Measurements from ENCODE around the gene SLC26A6.

The SLC26A6 gene

DNA sequence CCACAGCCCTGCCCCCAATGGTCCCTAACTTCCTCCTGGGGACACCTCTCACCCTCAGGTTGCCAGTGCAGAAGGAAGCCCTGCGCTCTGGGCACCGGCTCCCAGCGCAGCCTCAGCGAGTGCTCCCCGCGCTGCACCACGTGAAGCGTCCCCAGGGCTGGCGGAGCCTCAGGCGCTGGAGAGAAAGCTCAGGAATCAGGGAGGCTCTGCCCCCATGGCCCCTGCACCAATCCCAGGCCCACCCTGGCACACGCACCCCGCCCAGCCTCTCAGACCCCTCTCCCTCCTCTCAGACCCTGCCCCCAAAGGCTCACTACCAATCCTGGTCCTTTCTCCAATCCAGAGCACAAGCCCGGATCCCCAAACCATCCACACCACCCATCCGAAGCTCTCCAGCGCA lies 47.0 kb downstream of the SLC26A6 start:
- TF ChIP-seq REST (IDR thresholded peaks at IDR 0.05; ENCODE audit: insufficient replicate concordance, low read depth) (no peak), SPI1 (IDR thresholded peaks at IDR 0.05; ENCODE audit: borderline replicate concordance, low read depth) (no peak), POLR2AphosphoS5 (IDR thresholded peaks at IDR 0.05; ENCODE audit: low read depth) (no peak), GABPA (IDR thresholded peaks at IDR 0.05; ENCODE audit: low read depth) (no peak)
- TF ChIP-seq, protein P1, sequence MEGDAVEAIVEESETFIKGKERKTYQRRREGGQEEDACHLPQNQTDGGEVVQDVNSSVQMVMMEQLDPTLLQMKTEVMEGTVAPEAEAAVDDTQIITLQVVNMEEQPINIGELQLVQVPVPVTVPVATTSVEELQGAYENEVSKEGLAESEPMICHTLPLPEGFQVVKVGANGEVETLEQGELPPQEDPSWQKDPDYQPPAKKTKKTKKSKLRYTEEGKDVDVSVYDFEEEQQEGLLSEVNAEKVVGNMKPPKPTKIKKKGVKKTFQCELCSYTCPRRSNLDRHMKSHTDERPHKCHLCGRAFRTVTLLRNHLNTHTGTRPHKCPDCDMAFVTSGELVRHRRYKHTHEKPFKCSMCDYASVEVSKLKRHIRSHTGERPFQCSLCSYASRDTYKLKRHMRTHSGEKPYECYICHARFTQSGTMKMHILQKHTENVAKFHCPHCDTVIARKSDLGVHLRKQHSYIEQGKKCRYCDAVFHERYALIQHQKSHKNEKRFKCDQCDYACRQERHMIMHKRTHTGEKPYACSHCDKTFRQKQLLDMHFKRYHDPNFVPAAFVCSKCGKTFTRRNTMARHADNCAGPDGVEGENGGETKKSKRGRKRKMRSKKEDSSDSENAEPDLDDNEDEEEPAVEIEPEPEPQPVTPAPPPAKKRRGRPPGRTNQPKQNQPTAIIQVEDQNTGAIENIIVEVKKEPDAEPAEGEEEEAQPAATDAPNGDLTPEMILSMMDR (IDR thresholded peaks at IDR 0.05; ENCODE audit: insufficient read depth, low read length) = no peak
- H3K4me3 ChIP-seq (replicated peaks; ENCODE audit: insufficient read depth, low read length) = no peak overlapping the region
- no peak for DNase-seq (ENCODE audit: low read depth in 1 of 2, low spot score in 1 of 2)
- no peak overlapping the region for H3K27ac ChIP-seq (replicated peaks)
- peaks cover 9% of the 10 kb centered on the region for H3K27me3 ChIP-seq (ENCODE audit: insufficient read depth, poor library complexity, severe bottlenecking)

DNA sequence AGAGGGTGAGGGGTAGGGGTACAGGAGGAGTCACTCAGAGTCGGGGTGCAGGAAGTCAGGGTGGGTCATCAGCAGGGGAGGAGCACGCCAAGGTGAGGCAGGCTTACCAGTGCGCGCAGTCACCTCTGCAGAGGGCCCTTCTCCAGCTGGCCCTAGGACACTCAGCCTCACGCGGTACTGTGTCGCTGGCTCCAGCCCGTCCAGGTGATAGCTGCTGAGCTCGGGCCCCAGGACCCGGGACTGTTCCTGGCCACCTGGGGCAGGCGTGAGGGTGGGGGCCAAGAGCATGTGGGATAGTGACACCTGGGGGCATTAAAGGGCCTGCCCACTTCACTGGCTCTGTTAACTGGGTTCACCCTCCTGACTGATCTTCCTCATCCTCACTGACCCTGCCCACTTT lies 47.6 kb downstream of the SLC26A6 start:
- no peak for DNase-seq (ENCODE audit: low read depth in 1 of 2, low spot score in 1 of 2)
- Histone ChIP-seq H3K27me3 (ENCODE audit: insufficient read depth, poor library complexity, severe bottlenecking) (peaks cover 5% of the 10 kb centered on the region), H3K4me3 (replicated peaks; ENCODE audit: insufficient read depth, low read length) (no peak overlapping the region), H3K27ac (replicated peaks) (no peak overlapping the region)
- TF ChIP-seq, protein P1 (IDR thresholded peaks at IDR 0.05; ENCODE audit: insufficient read depth, low read length) = no peak
- TF ChIP-seq REST (IDR thresholded peaks at IDR 0.05; ENCODE audit: insufficient replicate concordance, low read depth) = no peak
- TF ChIP-seq SPI1 (IDR thresholded peaks at IDR 0.05; ENCODE audit: borderline replicate concordance, low read depth) = no peak
- no peak for TF ChIP-seq POLR2AphosphoS5 (IDR thresholded peaks at IDR 0.05; ENCODE audit: low read depth)
- TF ChIP-seq GABPA (IDR thresholded peaks at IDR 0.05; ENCODE audit: low read depth) = no peak

DNA sequence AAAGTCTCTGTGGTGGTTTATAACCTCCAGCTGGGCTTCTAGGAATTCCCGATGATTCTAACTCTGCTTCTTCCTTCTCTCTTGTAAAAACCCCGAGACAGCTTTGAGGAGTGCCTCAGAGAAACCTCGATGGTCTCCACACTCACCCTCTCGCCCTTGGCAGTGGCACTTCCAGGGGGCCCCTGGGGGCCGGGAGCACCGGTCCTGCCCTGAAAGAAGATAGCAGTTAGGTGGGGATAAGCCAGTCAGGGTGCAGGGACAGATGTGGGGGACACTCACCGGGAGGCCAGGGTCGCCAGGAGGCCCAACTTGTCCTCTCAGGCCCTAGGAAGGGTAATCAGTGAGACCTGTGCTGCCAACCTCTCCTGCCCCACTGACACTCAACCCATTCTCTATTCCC lies 49.9 kb downstream of the SLC26A6 start:
- Histone ChIP-seq H3K27ac (replicated peaks) (no peak overlapping the region), H3K4me3 (replicated peaks; ENCODE audit: insufficient read depth, low read length) (no peak overlapping the region), H3K27me3 (ENCODE audit: insufficient read depth, poor library complexity, severe bottlenecking) (peaks cover 5% of the 10 kb centered on the region)
- DNase-seq (ENCODE audit: low read depth in 1 of 2, low spot score in 1 of 2) = no peak
- TF ChIP-seq REST (IDR thresholded peaks at IDR 0.05; ENCODE audit: insufficient replicate concordance, low read depth) = no peak
- no peak for TF ChIP-seq GABPA (IDR thresholded peaks at IDR 0.05; ENCODE audit: low read depth)
- no peak for TF ChIP-seq SPI1 (IDR thresholded peaks at IDR 0.05; ENCODE audit: borderline replicate concordance, low read depth)
- TF ChIP-seq POLR2AphosphoS5 (IDR thresholded peaks at IDR 0.05; ENCODE audit: low read depth) = no peak
- TF ChIP-seq, protein P1 (IDR thresholded peaks at IDR 0.05; ENCODE audit: insufficient read depth, low read length) = no peak
